ENCODE data around the gene GAS6. TPM values are rescaled to one million over a fixed set of nuclear protein-coding genes. Genes with fewer than 3 reads are reported as not detected.

Gene GAS6
- total RNA-seq, 1 donor from 2014 or later: 197 TPM

- no peak for TF ChIP-seq CTCF (IDR thresholded peaks at IDR 0.05)
Observed at GRCh38 chr13:113902481-113902880, 38.6 kb upstream of the GAS6 start.

DNA sequence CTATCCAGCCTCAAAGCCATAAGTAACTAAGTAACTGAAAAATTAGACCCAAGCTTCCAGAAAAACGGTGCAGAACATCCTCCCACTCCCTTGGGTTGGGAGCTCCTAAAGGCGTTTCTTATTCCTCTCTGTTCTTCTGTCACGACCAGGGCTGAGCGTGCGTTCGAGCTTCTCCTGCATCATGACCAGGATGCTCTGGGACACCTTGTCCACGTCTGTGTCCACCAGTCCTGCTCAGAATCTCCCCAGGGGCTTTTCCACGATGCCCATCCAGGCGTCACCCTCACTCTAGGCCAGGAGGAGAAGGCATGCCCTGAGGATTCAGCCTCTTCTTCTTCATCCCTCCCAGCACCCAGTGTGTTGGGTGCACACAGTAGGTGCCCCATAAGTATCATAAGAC is 37.8 kb upstream of the GAS6 start:
- ATAC-seq: no peak
- no peaks in the 10 kb centered on the region for H3K36me3 ChIP-seq
- no peak for TF ChIP-seq CTCF (IDR thresholded peaks at IDR 0.05)
- H3K4me3 ChIP-seq: no peak overlapping the region
- no peaks in the 10 kb centered on the region for H3K9me3 ChIP-seq
- no peaks in the 10 kb centered on the region for H3K27me3 ChIP-seq
- intact Hi-C loops (cut with DNase I): no loop called here
- H3K27ac ChIP-seq: no peak overlapping the region
- H3K4me1 ChIP-seq: peaks cover 8% of the 10 kb centered on the region
- no peak for DNase-seq

More at GRCh38 chr13:113902481-113902880, 38.6 kb upstream of the GAS6 start:
- intact Hi-C loops (cut with DNase I): no loop called here
- DNase-seq: no peak
- Histone ChIP-seq H3K4me1 (peaks cover under 1% of the 10 kb centered on the region), H3K27ac (no peak overlapping the region), H3K9me3 (no peaks in the 10 kb centered on the region), H3K27me3 (no peaks in the 10 kb centered on the region), H3K4me3 (no peak overlapping the region), H3K36me3 (no peaks in the 10 kb centered on the region)
- no peak for ATAC-seq

- Histone ChIP-seq H3K4me3 (no peak overlapping the region), H3K9me3 (no peaks in the 10 kb centered on the region), H3K27me3 (no peaks in the 10 kb centered on the region), H3K27ac (no peak overlapping the region), H3K4me1 (peaks cover 8% of the 10 kb centered on the region), H3K36me3 (no peaks in the 10 kb centered on the region)
- intact Hi-C loops (cut with DNase I): no loop called here
- DNase-seq (no peak), ATAC-seq (no peak)
- TF ChIP-seq CTCF (IDR thresholded peaks at IDR 0.05): no peak
Observed at GRCh38 chr13:113901231-113901630, 37.4 kb upstream of the GAS6 start.

GRCh38 chr13:113900646-113901045 is 36.8 kb upstream of the GAS6 start:
- no peak for ATAC-seq
- Histone ChIP-seq H3K27me3 (no peaks in the 10 kb centered on the region), H3K9me3 (no peaks in the 10 kb centered on the region), H3K4me1 (peaks cover 8% of the 10 kb centered on the region), H3K4me3 (no peak overlapping the region), H3K36me3 (no peaks in the 10 kb centered on the region), H3K27ac (no peak overlapping the region)
- TF ChIP-seq CTCF (IDR thresholded peaks at IDR 0.05): no peak
- intact Hi-C loops (cut with DNase I): no loop called here
- no peak for DNase-seq

- no peak overlapping the region for H3K27ac ChIP-seq
- peaks cover 8% of the 10 kb centered on the region for H3K4me1 ChIP-seq
- H3K27me3 ChIP-seq: no peaks in the 10 kb centered on the region
- no peak for TF ChIP-seq CTCF (IDR thresholded peaks at IDR 0.05)
- DNase-seq (no peak), ATAC-seq (no peak)
- intact Hi-C loops (cut with DNase I): no loop called here
- H3K36me3 ChIP-seq: no peaks in the 10 kb centered on the region
- no peak overlapping the region for H3K4me3 ChIP-seq
- no peaks in the 10 kb centered on the region for H3K9me3 ChIP-seq
Observed at GRCh38 chr13:113898391-113898790, 34.5 kb upstream of the GAS6 start.

DNA sequence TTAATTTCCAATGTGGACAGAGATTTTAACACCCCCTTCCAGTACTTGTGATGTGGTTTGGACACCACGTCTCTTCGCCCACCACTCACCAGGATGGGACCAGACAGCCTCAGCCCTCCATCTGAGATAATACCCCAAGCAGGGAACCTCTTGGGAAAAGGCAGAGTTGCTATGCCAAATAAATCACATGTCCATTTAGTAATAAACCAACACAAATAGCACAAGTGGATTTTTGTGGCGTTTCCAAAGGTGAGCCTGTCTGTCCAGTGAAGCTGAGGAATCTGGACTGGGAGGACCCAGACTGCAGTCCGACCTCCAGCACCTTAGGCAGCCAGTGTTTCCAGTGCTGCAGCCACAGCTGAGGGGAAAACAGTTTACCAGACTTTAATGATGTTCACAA is 34.1 kb upstream of the GAS6 start:
- no peak overlapping the region for H3K4me3 ChIP-seq
- TF ChIP-seq CTCF (IDR thresholded peaks at IDR 0.05): no peak
- peak; percentile 76 for ATAC-seq
- peaks cover 8% of the 10 kb centered on the region for H3K4me1 ChIP-seq
- no peaks in the 10 kb centered on the region for H3K27me3 ChIP-seq
- no peak for DNase-seq
- peak overlapping the region; percentile 59 for H3K27ac ChIP-seq
- no peaks in the 10 kb centered on the region for H3K36me3 ChIP-seq
- intact Hi-C loops (cut with DNase I): no loop called here
- no peaks in the 10 kb centered on the region for H3K9me3 ChIP-seq

Measured in upper lobe of right lung (tissue), 1 donor.